Measurements from ENCODE around the gene TTI1. TPM values are rescaled to one million over a fixed set of nuclear protein-coding genes. Genes with fewer than 3 reads are reported as not detected.

Gene TTI1
- total RNA-seq, 1 experiment from 2014 or later, result 26.6 TPM

- H3K36me3 ChIP-seq (ENCODE audit: control insufficient read depth, insufficient read depth, low read length), result no peaks in the 10 kb centered on the region
- POLR2A ChIA-PET, result no interaction called here
- in situ Hi-C loops (cut with HindIII; ENCODE audit: low pct_unique_long_range_greater_than_20kb, low sequenced_read_pairs), result no loop called here
- H3K4me1 ChIP-seq (ENCODE audit: control insufficient read depth, insufficient read depth, low read length), result no peaks in the 10 kb centered on the region
- H3K27me3 ChIP-seq (ENCODE audit: control insufficient read depth, insufficient read depth, low read length), result no peaks in the 10 kb centered on the region
- no peaks in the 10 kb centered on the region for H3K9me3 ChIP-seq (ENCODE audit: control insufficient read depth, insufficient read depth, low read depth, low read length)
- BruUV-seq (replicated peaks), result no TSS peak
- TF ChIP-seq TCF7L2 (IDR thresholded peaks at IDR 0.05; ENCODE audit: low read depth, low read length) (no peak), POLR2AphosphoS5 (IDR thresholded peaks at IDR 0.05; ENCODE audit: low read depth, low read length) (no peak), SIN3A (IDR thresholded peaks at IDR 0.05; ENCODE audit: borderline replicate concordance, insufficient read depth, low read depth, low read length) (no peak), CTCF (IDR thresholded peaks at IDR 0.05) (no peak), REST (IDR thresholded peaks at IDR 0.05; ENCODE audit: insufficient read depth in 1 of 2, low read depth in 2 of 2, low read length in 1 of 2) (no peak)
- no peak overlapping the region for H3K4me3 ChIP-seq (ENCODE audit: low read depth in 2 of 2, low read length in 2 of 2)
- intact Hi-C loops (cut with micrococcal nuclease; ENCODE audit: unreplicated experiment), result no loop called here
- H3K27ac ChIP-seq (ENCODE audit: low read length), result no peak overlapping the region
- CTCF ChIA-PET, result interaction anchor here (0.6 kb wide), 1 partner anchor 828 kb away, joined by 17 read pairs; no protein-coding TSS in a partner anchor
- DNase-seq (ENCODE audit: low read depth, low spot score) (no peak), ATAC-seq (no peak)
Observed at GRCh38 chr20:37986873-37987601, 46.2 kb downstream of the TTI1 start.

- no TSS peak for BruUV-seq (replicated peaks)
- H3K27ac ChIP-seq (ENCODE audit: low read length), result no peak overlapping the region
- no peaks in the 10 kb centered on the region for H3K4me1 ChIP-seq (ENCODE audit: control insufficient read depth, insufficient read depth, low read length)
- DNase-seq (ENCODE audit: low read depth, low spot score) (no peak), ATAC-seq (no peak)
- no peak overlapping the region for H3K4me3 ChIP-seq (ENCODE audit: low read depth in 2 of 2, low read length in 2 of 2)
- no peaks in the 10 kb centered on the region for H3K36me3 ChIP-seq (ENCODE audit: control insufficient read depth, insufficient read depth, low read length)
- TF ChIP-seq TCF7L2 (IDR thresholded peaks at IDR 0.05; ENCODE audit: low read depth, low read length), result no peak
- no peak for TF ChIP-seq SIN3A (IDR thresholded peaks at IDR 0.05; ENCODE audit: borderline replicate concordance, insufficient read depth, low read depth, low read length)
- no peak for TF ChIP-seq REST (IDR thresholded peaks at IDR 0.05; ENCODE audit: insufficient read depth in 1 of 2, low read depth in 2 of 2, low read length in 1 of 2)
- no peaks in the 10 kb centered on the region for H3K9me3 ChIP-seq (ENCODE audit: control insufficient read depth, insufficient read depth, low read depth, low read length)
- no peaks in the 10 kb centered on the region for H3K27me3 ChIP-seq (ENCODE audit: control insufficient read depth, insufficient read depth, low read length)
- ChIA-PET POLR2A (interaction anchor here (0.6 kb wide), 1 partner anchor 341 kb away, joined by 4 read pairs; no protein-coding TSS in a partner anchor), CTCF (interaction anchor here (0.7 kb wide), 1 partner anchor 104 kb away, joined by 5 read pairs; no protein-coding TSS in a partner anchor)
- intact Hi-C loops (cut with micrococcal nuclease; ENCODE audit: unreplicated experiment), result no loop called here
- in situ Hi-C loops (cut with HindIII; ENCODE audit: low pct_unique_long_range_greater_than_20kb, low sequenced_read_pairs), result no loop called here
Observed at GRCh38 chr20:37986044-37986858, 47.0 kb downstream of the TTI1 start.

Data from Panc1 (cell line).